ENCODE measurements around the gene SLC25A46. TPM values are rescaled to one million over a fixed set of nuclear protein-coding genes. Genes with fewer than 3 reads are reported as not detected.

The SLC25A46 gene
- total and polyA plus RNA-seq, 9 of the 15 experiments (the other 6 are each of a cell fraction or from before 2014, with no cell fraction given) = 7.8 to 47.3 (median 31.8) TPM

DNA sequence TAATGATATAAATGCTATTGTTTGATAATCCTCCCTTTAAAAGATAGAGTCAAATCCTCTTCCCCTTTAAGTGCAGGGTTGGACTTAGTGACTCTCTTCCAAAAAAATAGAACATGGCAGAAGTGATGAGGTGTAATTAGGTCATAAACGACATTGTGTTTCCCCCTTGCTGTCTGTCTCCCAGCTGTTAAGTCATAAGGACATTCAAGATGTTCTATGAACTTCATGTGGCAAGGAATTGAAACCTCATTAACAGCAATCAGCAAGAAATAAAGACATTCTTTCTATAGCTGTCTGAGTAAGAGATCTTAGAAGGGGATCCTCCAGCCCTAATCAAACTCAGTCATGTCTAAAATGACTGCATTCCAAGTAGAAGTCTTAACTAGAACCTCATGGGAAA is 3.3 kb upstream of the SLC25A46 start (continued):
- TF ChIP-seq, protein P1, sequence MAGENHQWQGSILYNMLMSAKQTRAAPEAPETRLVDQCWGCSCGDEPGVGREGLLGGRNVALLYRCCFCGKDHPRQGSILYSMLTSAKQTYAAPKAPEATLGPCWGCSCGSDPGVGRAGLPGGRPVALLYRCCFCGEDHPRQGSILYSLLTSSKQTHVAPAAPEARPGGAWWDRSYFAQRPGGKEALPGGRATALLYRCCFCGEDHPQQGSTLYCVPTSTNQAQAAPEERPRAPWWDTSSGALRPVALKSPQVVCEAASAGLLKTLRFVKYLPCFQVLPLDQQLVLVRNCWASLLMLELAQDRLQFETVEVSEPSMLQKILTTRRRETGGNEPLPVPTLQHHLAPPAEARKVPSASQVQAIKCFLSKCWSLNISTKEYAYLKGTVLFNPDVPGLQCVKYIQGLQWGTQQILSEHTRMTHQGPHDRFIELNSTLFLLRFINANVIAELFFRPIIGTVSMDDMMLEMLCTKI (IDR thresholded peaks at IDR 0.05; ENCODE audit: partially characterized antibody) = no peak
- TF ChIP-seq NUFIP1 (IDR thresholded peaks at IDR 0.05; ENCODE audit: partially characterized antibody) = no peak
- TF ChIP-seq KAT8 (IDR thresholded peaks at IDR 0.05; ENCODE audit: low read depth) = no peak

DNA sequence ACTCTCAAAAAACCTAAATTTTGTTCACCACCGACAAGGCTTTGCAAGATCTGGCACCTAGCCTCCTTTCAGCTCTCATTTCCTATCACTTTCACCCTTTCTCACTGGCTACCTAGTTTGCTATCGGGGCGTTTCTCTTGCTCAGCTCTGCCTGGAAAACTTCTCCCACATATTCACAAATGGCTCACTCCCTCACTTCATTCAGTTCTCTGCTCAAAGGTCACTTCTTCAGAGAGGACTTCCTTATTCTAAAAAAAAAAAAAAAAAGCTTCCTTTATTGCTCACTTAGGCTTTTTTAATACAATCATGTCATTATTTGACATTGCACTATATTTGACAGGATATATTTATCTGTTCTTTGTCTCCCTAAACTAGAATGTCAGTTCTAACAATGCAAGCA is 2.1 kb upstream of the SLC25A46 start:
- ATAC-seq (no peak), DNase-seq (ENCODE audit: extremely low read depth in 1 of 4, low spot score in 3 of 4) (peak in 1 of 4 experiments; percentile 18), FAIRE-seq (no peak)
- no peaks in the 10 kb centered on the region; the same call in 2 of the 3 replicates for H3K36me3 ChIP-seq (ENCODE audit: control insufficient read depth, insufficient read depth, low read length)
- no peaks in the 10 kb centered on the region for H3K27me3 ChIP-seq (ENCODE audit: control insufficient read depth in 2 of 2, insufficient read depth in 2 of 2, low read length in 2 of 2)
- H3K9me1 ChIP-seq (ENCODE audit: control insufficient read depth, insufficient read depth, low read length) = no peaks in the 10 kb centered on the region
- ChIA-PET CTCF (ENCODE audit: low intra/inter-chr PET ratio) (no interaction called here), POLR2A (no interaction called here)
- 26% methylated on average over 3 of the region's 3 CpGs for WGBS (ENCODE audit: insufficient coverage, low coverage, missing lambda C conversion rate)
- in situ Hi-C loops (cut with MboI) = loop anchor here (25.0 kb wide), 1 partner anchor 376 kb away; no protein-coding TSS in a partner anchor
- BruUV-seq (replicated peaks) = no TSS peak
- H3K27ac ChIP-seq (ENCODE audit: extremely low read depth, low read depth, low read length) = no peak overlapping the region
- no peak overlapping the region for H3K4me3 ChIP-seq
- no peak overlapping the region for H3K4me2 ChIP-seq (ENCODE audit: insufficient read depth, low read length)
- no peak overlapping the region for H3K9ac ChIP-seq (ENCODE audit: insufficient read depth in 1 of 2, low read depth in 2 of 2, low read length in 2 of 2)
- 0 out of 5 replicates have a peak, but pooled peaks cover 2 to 6% of the 10 kb centered on the region in 2 experiments for H3K4me1 ChIP-seq (replicated peaks in 1 of 2; ENCODE audit: control insufficient read depth in 2 of 2, insufficient read depth in 2 of 2, low read length in 2 of 2)
- H3K79me2 ChIP-seq (ENCODE audit: control insufficient read depth, insufficient read depth, low read length) = peaks cover 15% of the 10 kb centered on the region
- H4K20me1 ChIP-seq (replicated peaks; ENCODE audit: control insufficient read depth, insufficient read depth, low read length) = no peaks in the 10 kb centered on the region
- H3K9me3 ChIP-seq (replicated peaks; ENCODE audit: control insufficient read depth, insufficient read depth, low read depth, low read length) = no peaks in the 10 kb centered on the region
- peak overlapping the region; percentile 44; the same call in 1 of the 2 replicates for H2AFZ ChIP-seq (ENCODE audit: low read depth, low read length)
- intact Hi-C loops (cut with micrococcal nuclease) = no loop called here
- TF ChIP-seq TBP (optimal IDR thresholded peaks at IDR 0.05; ENCODE audit: low read depth, low read length) (no peak), TOE1 (IDR thresholded peaks at IDR 0.05; ENCODE audit: borderline replicate concordance) (no peak), TOE1 (CRISPR knock-in tag; IDR thresholded peaks at IDR 0.05; ENCODE audit: borderline replicate concordance, low read depth) (no peak), POU5F1 (IDR thresholded peaks at IDR 0.05; ENCODE audit: borderline replicate concordance, low read depth, low read length, partially characterized antibody) (no peak), BRCA1 (IDR thresholded peaks at IDR 0.05) (no peak), BRCA1 (CRISPR knock-in tag; IDR thresholded peaks at IDR 0.05) (no peak)
- TF ChIP-seq, protein P2, sequence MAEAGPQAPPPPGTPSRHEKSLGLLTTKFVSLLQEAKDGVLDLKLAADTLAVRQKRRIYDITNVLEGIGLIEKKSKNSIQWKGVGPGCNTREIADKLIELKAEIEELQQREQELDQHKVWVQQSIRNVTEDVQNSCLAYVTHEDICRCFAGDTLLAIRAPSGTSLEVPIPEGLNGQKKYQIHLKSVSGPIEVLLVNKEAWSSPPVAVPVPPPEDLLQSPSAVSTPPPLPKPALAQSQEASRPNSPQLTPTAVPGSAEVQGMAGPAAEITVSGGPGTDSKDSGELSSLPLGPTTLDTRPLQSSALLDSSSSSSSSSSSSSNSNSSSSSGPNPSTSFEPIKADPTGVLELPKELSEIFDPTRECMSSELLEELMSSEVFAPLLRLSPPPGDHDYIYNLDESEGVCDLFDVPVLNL (CRISPR knock-in tag; IDR thresholded peaks at IDR 0.05; ENCODE audit: low read depth) = no peak
- TF ChIP-seq, protein P3, sequence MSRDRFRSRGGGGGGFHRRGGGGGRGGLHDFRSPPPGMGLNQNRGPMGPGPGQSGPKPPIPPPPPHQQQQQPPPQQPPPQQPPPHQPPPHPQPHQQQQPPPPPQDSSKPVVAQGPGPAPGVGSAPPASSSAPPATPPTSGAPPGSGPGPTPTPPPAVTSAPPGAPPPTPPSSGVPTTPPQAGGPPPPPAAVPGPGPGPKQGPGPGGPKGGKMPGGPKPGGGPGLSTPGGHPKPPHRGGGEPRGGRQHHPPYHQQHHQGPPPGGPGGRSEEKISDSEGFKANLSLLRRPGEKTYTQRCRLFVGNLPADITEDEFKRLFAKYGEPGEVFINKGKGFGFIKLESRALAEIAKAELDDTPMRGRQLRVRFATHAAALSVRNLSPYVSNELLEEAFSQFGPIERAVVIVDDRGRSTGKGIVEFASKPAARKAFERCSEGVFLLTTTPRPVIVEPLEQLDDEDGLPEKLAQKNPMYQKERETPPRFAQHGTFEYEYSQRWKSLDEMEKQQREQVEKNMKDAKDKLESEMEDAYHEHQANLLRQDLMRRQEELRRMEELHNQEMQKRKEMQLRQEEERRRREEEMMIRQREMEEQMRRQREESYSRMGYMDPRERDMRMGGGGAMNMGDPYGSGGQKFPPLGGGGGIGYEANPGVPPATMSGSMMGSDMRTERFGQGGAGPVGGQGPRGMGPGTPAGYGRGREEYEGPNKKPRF (IDR thresholded peaks at IDR 0.05; ENCODE audit: low read depth, low read length) = no peak
- TF ChIP-seq, protein P4, sequence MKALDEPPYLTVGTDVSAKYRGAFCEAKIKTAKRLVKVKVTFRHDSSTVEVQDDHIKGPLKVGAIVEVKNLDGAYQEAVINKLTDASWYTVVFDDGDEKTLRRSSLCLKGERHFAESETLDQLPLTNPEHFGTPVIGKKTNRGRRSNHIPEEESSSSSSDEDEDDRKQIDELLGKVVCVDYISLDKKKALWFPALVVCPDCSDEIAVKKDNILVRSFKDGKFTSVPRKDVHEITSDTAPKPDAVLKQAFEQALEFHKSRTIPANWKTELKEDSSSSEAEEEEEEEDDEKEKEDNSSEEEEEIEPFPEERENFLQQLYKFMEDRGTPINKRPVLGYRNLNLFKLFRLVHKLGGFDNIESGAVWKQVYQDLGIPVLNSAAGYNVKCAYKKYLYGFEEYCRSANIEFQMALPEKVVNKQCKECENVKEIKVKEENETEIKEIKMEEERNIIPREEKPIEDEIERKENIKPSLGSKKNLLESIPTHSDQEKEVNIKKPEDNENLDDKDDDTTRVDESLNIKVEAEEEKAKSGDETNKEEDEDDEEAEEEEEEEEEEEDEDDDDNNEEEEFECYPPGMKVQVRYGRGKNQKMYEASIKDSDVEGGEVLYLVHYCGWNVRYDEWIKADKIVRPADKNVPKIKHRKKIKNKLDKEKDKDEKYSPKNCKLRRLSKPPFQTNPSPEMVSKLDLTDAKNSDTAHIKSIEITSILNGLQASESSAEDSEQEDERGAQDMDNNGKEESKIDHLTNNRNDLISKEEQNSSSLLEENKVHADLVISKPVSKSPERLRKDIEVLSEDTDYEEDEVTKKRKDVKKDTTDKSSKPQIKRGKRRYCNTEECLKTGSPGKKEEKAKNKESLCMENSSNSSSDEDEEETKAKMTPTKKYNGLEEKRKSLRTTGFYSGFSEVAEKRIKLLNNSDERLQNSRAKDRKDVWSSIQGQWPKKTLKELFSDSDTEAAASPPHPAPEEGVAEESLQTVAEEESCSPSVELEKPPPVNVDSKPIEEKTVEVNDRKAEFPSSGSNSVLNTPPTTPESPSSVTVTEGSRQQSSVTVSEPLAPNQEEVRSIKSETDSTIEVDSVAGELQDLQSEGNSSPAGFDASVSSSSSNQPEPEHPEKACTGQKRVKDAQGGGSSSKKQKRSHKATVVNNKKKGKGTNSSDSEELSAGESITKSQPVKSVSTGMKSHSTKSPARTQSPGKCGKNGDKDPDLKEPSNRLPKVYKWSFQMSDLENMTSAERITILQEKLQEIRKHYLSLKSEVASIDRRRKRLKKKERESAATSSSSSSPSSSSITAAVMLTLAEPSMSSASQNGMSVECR (CRISPR knock-in tag; IDR thresholded peaks at IDR 0.05) = no peak

Measured in K562 (cell line).